ENCODE measurements around the gene GPD1.

Gene GPD1

GRCh38 chr12:50087995-50088394 lies 15.8 kb upstream of the GPD1 start:
- no peak overlapping the region for H3K4me3 ChIP-seq (ENCODE audit: low read depth, low read length)
- no peak for TF ChIP-seq MYC (IDR thresholded peaks at IDR 0.05; ENCODE audit: low read depth, low read length)
- TF ChIP-seq MAX (IDR thresholded peaks at IDR 0.05; ENCODE audit: low read depth, low read length), result no peak
- no peak for TF ChIP-seq CTCF (IDR thresholded peaks at IDR 0.05; ENCODE audit: low read depth, low read length)
- no peak for TF ChIP-seq POLR2A (IDR thresholded peaks at IDR 0.05; ENCODE audit: extremely low read depth, insufficient read length)

GRCh38 chr12:50088577-50089335 lies 15.1 kb upstream of the GPD1 start:
- H3K4me3 ChIP-seq (ENCODE audit: low read depth, low read length), result no peak overlapping the region
- no peak for TF ChIP-seq MAX (IDR thresholded peaks at IDR 0.05; ENCODE audit: low read depth, low read length)
- peak; percentile 94 for TF ChIP-seq CTCF (IDR thresholded peaks at IDR 0.05; ENCODE audit: low read depth, low read length)
- DNase-seq (ENCODE audit: low read depth), result peak; percentile 67

More at GRCh38 chr12:50087995-50088394, 15.8 kb upstream of the GPD1 start:
- no peak for DNase-seq (ENCODE audit: low read depth)

DNA sequence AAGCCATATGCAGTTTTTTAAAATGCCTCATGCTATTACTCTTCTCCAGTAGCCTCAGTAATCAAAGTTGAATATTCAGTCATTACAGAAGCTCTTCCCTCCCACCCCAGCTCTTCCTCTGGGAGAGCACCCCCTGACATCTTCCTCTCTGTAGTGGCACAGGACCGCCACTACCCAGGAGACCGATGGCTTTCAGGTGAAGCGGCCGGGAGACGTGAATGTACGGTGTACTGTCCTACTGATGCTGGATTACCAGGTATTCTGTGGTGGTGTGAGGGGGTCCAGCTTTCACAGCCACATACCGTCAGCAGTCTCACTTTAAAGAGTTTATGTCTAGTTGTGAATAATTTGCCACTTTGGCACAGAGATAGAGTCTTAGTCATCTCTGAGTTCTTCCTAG lies 14.1 kb upstream of the GPD1 start:
- no peak for TF ChIP-seq POLR2A (IDR thresholded peaks at IDR 0.05; ENCODE audit: extremely low read depth, insufficient read length)
- no peak for DNase-seq (ENCODE audit: low read depth)
- H3K4me3 ChIP-seq (ENCODE audit: low read depth, low read length), result no peak overlapping the region

GRCh38 chr12:50090391-50090790 lies 13.4 kb upstream of the GPD1 start:
- DNase-seq (ENCODE audit: low read depth), result no peak
- no peak overlapping the region for H3K4me3 ChIP-seq (ENCODE audit: low read depth, low read length)
- TF ChIP-seq POLR2A (IDR thresholded peaks at IDR 0.05; ENCODE audit: extremely low read depth, insufficient read length) (no peak), MYC (IDR thresholded peaks at IDR 0.05; ENCODE audit: low read depth, low read length) (no peak), MAX (IDR thresholded peaks at IDR 0.05; ENCODE audit: low read depth, low read length) (no peak), CTCF (IDR thresholded peaks at IDR 0.05; ENCODE audit: low read depth, low read length) (no peak)

DNA sequence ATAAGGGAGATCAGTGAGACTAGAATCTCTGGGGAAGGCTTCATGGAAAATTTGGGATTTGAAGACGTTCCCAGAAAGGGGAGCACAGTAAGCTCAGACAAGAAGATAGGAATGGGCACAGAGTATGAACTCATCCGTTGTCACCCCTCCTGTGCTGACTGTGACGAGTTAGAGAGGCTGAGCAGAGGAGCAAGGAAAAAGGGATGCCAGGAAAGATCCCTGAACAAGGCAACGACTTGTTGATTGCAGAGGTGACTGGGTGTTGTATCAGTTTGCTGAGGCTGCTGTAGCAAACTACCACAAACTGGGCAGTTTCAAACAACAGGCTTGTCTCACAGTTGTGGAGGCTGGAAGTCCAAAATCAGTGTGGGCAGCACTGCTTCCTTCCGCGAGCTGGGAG lies 5.9 kb upstream of the GPD1 start:
- TF ChIP-seq MYC (IDR thresholded peaks at IDR 0.05; ENCODE audit: low read depth, low read length) (no peak), MAX (IDR thresholded peaks at IDR 0.05; ENCODE audit: low read depth, low read length) (no peak), POLR2A (IDR thresholded peaks at IDR 0.05; ENCODE audit: extremely low read depth, insufficient read length) (no peak), CTCF (IDR thresholded peaks at IDR 0.05; ENCODE audit: low read depth, low read length) (no peak)
- DNase-seq (ENCODE audit: low read depth), result no peak
- H3K4me3 ChIP-seq (ENCODE audit: low read depth, low read length), result no peak overlapping the region

GRCh38 chr12:50099302-50100008 lies 4.4 kb upstream of the GPD1 start:
- TF ChIP-seq CTCF (IDR thresholded peaks at IDR 0.05; ENCODE audit: low read depth, low read length) (no peak), MAX (IDR thresholded peaks at IDR 0.05; ENCODE audit: low read depth, low read length) (no peak), MYC (IDR thresholded peaks at IDR 0.05; ENCODE audit: low read depth, low read length) (no peak), POLR2A (IDR thresholded peaks at IDR 0.05; ENCODE audit: extremely low read depth, insufficient read length) (no peak)
- no peak for DNase-seq (ENCODE audit: low read depth)
- no peak overlapping the region for H3K4me3 ChIP-seq (ENCODE audit: low read depth, low read length)

Data from NB4 (cell line).